NCI-H128 (cell line): ENCODE data around the gene RNF212.
"Not testable (repeated sequence)": the region's sequence is repeated elsewhere in the genome, so short reads cannot be mapped to it uniquely, and the experiment has no call there.

ENCODE experiments used
- DNase-seq: peaks from one replicate; lab custom pipeline; 2025; ENCODE audit not compliant: unreplicated experiment; lab: John Stamatoyannopoulos, UW

RNF212 gene, protein sequence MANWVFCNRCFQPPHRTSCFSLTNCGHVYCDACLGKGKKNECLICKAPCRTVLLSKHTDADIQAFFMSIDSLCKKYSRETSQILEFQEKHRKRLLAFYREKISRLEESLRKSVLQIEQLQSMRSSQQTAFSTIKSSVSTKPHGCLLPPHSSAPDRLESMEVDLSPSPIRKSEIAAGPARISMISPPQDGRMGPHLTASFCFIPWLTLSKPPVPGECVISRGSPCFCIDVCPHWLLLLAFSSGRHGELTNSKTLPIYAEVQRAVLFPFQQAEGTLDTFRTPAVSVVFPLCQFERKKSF

DNA sequence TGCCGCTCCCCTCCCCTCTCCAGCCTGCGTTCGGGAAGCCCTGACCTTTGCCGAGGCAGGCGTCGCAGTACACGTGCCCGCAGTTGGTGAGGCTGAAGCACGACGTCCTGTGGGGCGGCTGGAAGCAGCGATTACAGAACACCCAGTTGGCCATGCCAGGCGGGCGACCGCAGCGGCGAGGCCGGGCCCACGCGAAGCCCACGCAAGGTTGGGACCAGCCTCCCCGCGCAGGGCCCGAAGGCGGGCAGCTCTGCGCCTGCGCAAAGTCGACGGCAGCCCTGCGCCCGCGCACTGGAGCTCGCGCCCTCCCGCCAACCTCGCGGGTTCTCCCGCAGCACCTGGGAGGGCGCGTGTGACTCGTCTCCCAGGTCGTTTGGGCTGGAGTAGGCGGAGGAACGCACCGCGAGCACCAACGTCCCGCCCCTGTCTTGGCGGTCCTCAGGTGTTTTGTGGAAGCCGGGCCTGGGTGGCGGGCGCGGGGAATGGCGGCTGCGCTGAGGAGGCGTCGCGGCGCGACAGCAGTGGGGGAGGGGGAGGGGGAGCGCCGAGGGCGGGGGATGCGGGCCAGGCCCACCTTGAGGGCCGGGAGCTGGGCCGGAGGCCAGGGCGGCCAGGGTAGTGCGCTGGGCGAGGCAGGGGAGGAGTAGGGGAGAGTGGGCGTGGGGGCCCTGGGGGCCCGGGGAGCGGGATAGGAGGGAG is at the start of gene RNF212:
TSS of gene RNF212 (minus strand) at position 254 of the 699 bp plus-strand sequence. CDS start at position 154, 100 bp downstream.
- DNase-seq, result peak; percentile 29

DNA sequence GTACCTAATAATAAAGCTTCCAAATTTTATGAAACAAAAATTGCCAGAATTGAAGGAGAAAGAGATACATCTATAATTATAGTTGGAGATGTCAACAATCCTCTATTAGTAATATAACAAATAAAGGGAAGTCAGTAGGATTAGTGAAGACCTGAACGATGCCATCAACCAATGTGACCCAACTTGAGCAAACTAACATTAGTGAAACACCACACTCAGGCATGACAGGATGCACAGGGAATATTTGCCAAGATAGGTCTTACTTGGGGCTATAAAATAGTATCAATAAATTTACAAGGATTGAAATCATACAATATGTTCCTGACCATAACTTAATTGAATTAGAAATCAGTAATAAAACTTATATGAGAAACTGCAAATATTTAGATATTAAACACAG is 47.0 kb upstream of the RNF212 start:
- no peak for DNase-seq

DNA sequence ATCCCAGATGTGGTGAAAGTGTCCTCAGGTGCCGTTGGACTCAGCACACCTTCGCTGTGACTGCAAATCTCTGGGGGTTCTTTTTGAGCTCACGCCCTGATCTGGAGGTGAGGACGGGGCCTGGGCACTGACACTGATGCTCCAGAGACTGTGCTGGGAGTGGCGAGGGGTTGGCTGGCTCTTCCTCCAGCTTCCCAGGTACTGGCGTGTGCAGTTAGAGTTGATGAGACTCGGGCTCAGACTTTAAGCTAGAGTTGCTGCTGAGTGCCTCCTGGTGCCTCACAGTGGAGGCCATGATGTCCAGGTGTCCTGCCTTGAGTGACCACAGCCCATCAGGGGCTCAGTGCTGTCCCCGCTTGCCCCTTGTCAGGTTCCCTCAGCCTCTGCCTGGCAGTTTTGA is 42.7 kb upstream of the RNF212 start:
- no peak for DNase-seq

DNA sequence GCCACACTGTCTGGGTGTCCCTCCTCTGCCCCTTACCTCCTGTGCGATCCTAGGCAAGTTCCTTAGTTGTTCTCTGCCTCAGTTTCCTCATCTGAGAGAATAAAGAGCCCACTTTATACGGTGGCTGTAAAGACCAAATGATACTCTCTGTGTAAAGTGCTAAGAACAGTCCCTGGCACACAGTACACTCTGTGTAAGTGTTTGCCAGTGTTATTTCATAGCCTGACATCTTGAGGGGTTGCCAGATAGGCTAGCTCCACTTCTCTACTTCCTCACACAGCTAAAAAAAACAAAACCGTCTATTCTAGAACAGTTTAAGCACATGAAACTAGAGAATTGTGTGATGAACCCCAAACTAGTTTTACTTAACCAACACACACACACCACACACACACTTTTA is 42.0 kb upstream of the RNF212 start:
- DNase-seq, result no peak

DNA sequence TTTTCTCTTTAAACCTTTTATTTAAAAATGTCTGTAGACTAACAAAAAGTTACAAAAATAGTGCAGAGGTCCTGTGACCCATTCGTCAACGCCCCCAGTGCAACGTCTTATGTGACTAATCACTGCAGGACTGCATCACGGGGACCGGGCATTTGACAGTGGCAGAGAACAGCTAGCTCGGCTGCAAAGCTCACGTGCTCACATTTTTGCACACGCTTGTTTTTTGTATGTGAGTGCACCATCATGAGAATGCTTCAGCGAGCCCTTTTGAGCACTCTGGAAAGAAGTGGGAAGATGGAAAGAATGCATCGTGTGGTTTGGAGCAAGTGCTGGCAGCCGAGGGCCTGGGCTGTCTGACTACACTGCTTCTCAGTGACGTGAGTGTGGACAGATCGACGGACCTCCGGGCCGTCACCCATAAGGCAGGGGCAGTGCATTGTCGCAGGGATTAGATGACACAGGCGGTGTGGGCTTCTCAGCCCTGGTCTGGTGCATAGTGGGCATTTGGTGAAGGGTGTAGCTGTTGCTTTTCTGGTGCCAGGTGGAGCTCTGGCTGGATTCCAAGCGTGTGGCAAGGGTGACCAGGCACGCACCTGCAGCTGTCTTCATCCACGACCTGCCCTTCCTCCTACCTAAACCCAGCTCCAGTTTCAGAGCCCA is 41.3 kb upstream of the RNF212 start:
- DNase-seq, result no peak

DNA sequence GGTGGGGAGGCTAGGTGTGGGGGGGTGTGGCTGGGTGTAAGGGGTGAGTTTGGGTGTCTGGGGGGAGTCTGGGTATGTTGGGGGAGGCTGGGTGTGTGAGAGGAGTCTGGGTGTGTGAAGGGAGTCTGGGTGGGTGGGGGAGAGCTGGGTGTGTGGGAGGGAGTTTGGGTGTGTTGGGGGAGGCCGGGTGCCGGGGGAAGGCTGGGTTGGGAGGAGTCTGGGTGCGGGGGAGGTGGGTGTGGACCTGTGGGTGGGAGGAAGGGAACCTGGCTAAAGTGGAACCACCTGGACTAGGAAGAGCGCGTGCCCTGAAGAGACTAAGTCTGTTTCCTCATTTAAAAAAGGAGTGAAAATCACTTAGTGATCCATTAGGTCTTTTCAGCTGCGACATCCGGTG is 40.8 kb upstream of the RNF212 start:
- DNase-seq, result no peak

DNA sequence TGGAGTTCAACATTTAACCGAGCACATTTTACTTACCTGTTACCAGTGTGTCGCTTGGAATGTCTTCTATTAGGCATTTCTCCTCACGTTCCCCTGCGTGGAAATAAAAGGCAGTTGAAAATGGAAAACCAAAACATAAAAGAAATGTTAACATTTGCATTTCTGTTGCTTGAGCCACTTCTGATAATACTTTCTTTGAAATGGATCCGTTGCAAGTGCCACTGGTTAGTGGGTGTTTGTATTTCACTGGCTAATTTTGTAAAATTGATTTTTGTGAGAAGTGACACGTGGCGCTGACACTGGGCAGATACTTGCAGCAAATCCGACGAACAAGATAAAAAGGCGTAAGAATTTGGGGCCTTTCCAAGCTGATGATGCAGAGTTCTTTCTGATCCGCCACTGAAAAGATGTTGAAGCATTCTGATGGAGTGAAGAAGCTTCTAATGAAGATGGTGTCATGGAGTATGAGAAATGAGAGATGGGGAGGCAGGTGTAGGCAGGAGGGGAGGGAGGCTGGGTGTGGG is 40.3 kb upstream of the RNF212 start:
- DNase-seq, result no peak

DNA sequence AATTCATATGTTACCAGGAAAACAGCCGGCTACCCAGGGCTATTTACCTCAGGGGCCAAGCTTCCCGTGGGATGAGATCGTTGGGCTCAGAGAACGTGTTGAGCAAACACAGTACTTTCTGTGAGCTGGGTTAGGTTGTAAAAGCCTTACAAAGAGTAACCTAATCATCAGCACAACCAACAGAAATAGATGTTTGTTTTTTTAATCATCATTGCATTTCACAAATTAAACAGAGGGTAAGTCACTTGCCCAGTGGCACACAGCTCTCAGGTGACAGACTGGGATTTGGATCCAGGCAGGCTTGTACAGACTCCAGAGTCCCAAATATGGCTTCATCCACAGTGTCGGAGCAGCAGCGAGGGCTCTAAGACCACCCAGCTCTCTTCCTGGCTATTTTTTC is 38.9 kb upstream of the RNF212 start:
- DNase-seq, result no peak

DNA sequence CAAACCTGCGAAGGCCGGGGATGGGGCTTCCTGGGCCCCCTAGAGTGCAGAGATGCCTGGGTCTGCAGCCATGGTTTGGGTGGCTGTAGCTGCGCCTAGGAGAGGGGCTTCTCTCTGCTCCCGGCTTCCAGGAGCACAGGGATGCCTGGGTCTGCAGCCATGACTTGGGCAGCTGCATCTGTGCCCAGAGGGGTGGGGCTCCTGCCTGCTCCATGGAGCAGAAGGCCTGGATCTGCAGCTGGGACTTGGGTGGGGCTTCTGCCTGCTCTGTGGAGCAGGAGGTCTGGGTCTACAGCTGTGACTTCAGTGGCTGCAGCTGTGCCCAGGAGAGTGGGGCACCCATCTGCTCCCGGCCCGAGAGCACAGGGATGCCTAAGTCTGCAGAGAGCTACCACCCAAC is 38.2 kb upstream of the RNF212 start:
- DNase-seq, result no peak

DNA sequence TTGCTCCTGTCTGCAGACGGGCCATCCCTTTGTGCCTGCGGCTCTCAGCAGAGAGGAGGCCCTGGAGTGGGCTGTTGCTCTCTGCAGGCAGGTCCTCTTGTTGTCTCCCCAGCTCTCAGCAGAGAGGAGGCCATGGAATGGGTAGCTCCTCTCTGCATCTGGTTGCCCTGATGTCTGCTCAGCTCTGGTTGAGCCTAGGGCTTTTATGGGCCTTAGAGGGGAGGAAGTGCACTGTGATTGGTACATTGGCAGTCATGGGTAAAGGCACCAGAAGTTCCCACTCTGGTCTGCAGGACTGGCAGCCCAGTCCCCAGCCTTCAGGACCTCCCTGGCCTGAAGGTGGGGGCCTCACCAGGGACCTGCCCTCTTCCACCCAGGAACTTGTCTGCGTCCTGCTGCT is 37.5 kb upstream of the RNF212 start:
- DNase-seq, result no peak

DNA sequence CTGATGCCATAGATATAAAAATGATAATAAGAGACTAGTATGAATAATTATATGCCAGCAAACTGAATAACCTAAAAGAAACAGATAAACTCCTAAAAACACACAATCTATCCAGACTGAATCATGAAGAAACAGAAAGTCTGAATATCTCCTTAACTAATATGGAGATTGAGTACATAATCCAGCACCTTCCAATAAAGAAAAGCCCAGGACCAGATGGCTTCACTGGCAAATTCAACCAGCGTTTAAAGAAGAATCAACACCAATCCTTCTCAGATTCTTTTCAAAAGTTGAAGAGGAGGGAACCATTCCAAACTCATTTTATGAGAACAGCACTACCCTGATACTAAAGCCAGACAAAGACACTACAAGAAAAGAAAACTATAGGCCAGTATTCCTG is 26.5 kb upstream of the RNF212 start:
- DNase-seq, result no peak

DNA sequence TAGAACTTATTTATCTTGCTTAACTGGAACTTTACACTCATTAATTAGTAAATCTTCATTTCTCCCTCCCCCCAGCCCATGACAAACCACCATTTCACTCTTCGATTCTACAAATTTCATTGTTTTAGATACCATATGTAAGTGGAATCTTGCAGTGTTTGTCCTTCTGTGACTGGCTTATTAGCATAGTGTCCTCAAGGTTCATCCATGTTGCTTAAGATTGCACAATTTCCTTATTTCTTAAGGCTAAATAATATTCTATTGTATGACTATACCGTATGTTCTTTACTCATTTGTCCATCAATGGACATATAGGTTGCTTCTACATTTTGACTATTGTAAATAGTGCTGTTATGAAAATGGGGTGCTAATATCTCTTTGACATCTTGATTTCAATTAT is 24.5 kb upstream of the RNF212 start:
- DNase-seq, result no peak

DNA sequence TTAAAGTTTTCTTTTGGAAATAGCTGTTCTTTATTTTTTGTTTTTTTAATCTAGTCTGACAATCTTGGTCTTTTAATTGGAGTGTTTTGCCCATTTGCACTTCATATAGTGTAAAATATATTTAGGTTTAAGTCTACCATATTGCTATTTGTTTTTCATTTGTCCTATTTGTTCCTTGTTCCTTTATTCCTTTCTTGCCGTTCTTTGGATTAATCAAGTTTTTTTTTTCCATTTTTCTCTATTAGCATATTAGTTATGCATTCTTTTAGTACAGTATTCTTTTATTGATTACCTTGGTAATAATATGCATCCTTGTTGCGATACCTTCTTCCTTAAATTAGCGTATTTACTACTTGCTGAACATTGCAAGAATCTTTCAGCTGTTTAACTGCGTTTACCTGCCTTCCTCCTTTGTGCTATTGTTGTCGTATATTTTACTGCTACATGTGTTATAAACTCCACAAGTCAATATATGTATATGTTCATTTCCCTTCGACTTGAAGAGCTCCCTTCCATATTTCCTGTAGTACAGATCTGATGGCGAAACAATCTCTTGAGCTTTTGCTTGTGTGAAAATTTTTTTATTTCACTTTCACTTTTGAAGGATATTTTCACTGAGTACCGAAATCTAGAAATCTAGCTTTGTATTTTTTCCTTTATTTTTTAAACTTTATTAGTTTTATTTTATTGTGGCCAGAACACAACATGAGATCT is 23.9 kb upstream of the RNF212 start:
- no peak for DNase-seq

DNA sequence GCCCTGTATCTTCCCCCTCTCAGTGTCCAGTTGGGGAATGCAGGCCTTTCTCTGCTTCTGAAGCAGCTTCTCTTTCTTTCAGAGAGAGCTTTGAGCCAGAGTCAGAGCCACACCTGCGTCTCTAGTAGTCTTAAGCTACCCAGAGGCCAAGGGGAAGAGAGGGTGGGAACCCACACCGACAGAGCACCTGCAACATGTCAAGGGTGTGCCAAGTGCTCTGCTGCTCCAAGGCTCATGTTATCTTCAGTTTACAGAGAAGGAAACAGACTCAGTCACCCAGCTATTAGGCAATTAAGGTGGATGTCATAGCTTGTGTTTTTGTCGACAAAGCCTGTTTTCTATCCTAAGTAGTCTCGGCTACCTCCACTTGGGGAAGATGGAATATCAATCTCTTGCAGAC is 22.7 kb upstream of the RNF212 start:
- no peak for DNase-seq

DNA sequence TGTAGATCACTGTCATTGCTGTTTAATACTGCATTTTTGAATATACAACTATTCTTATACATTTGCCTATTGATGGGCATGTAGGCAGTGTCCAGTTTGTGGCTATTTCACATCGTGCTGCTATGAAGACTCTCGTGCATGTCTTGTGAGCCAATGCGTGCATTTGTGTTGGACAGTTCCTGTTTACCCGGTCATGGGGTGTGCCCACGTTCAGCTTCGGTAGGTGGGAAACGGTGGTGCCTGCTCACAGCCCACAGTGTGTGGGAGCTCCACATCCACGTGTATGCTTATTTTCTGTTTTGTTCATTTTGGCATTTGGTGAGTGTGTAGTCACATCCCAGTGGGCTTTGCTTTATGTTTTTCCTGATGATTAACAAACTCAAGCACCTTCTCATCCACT is 19.7 kb upstream of the RNF212 start:
- no peak for DNase-seq

DNA sequence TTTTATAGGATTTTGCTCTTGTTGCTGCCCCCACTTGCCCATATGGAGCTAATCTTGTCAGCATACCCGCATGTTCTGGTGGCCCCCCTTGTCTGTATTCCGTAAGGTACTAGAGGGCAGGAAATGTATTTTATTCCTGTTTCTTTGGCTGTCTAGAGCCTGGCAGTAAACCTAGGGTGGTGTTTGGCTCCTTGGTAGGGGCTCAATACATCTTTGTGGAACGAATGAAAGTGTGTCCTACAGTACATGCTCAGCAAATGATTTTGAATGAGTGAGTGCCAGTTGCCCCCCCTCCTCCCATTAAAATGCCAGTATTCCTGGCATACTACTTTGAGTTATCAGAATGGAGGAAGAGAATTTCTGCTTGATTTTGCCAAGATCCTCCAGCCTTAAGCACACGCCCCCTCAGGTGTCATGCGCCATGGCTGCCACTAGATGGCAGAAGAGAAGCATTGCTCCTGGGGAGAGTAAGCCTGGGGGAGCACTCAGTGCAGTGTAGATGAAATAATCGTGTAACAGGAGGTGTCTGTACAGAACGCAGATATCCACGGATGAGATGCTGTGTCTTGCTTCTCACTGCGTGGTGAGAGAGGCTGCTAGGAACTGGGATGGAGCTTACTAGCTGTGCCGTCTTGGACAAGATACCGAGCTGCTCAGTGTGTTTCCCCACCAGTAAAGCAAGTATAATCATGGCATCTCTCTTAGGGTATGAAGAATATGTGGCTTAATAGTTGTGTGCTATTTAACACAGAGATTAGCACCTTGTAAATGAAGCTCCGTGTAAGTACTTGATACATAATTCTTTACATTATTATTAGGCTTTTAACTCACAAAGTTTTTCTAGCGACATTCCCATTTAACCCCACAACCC is 17.2 kb upstream of the RNF212 start:
- peak; percentile 46 for DNase-seq

DNA sequence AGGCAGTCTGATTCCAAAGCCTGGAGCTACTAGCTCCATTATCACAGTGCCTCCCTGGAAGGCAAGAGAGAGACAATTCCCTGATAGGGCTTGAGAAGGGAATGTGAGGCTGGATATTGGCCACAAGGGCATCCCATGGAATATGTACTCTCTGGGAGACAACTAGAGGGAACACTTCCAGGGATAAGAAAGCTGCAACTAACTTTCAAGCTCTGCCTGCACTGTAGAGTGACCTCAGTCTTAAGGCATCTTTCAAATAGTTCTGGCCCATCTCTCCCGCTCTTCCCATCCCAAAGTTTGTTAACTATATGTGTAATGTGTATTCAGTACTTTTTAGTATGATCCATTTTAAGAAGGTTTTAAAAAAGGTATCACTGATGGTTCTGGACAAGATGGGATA is 13.1 kb upstream of the RNF212 start:
- DNase-seq, result no peak

DNA sequence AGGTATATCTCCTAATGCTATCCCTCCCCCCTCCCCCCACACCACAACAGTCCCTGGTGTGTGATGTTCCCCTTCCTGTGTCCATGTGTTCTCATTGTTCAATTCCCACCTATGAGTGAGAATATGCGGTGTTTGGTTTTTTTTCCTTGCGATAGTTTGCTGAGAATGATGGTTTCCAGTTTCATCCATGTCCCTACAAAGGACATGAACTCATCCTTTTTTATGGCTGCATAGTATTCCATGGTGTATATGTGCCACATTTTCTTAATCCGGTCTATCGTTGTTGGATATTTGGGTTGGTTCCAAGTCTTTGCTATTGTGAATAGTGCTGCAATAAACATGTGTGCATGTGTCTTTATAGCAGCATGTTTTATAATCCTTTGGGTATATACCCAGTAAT is 12.1 kb upstream of the RNF212 start:
- not testable (repeated sequence) for DNase-seq

DNA sequence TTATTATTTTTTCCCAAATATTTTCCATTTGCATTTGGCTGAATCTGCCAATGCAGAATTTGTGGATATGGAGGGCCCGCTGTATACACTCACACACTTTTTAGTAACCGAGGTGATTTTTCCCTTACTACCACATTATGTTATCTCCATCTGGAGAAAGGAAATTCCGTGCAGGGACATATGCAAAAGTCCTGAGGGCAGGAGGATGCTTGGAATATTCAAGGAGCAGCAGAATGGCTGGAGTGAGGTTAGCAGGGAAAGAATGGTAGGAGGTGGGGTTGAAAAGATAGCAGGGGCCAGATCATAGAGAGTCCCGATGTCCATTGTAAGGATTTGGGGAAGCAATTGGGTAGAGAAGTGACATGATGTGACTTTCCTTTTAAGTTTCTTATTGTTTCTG is 11.5 kb upstream of the RNF212 start:
- no peak for DNase-seq

DNA sequence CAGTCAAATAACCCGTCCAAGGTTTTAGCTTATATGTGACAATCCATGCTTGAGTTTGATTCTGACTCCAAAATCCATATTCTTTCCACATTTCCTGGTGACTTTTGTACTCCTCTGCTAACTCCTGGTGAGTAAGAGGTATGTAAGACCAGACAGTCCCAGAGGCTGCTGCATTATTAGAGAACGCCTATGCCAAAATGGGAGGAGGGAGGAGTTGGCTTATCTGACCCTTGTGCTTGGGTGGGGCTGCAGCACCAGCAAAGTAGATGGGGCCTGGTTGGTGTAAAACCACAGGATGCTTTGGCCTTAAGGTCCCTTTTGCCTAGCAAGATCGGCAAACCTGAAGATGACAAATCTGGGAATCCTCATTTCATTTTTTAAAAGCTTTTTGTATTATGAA is 9.1 kb upstream of the RNF212 start:
- no peak for DNase-seq

DNA sequence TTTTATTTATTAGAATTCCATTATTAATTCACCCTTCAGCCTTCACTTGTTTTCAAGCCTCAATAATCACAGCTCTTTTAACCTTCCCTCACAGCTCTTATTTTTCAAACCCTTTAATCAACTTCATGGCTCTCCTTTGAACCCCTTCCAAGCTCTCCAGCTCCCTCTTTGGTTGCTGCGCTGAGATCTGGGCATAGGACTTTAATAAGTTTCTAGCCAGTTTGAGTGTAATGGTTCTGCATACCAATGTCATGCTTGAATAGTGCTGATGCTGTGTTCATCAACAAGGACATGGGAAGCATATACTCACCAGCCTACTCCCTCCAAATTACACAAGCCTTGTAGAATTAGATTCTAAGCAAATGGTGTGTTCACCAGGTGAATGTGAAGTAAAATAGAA is 3.5 kb upstream of the RNF212 start:
- no peak for DNase-seq
